Measurements from ENCODE around the gene COL11A2. TPM values are rescaled to one million over a fixed set of nuclear protein-coding genes. Genes with fewer than 3 reads are reported as not detected.
A peak's percentile ranks its signal among the peaks of the same experiment; 100 is the strongest.

The COL11A2 gene
- polyA plus RNA-seq, 1 donor from 2014 or later = 9.8 TPM

DNA sequence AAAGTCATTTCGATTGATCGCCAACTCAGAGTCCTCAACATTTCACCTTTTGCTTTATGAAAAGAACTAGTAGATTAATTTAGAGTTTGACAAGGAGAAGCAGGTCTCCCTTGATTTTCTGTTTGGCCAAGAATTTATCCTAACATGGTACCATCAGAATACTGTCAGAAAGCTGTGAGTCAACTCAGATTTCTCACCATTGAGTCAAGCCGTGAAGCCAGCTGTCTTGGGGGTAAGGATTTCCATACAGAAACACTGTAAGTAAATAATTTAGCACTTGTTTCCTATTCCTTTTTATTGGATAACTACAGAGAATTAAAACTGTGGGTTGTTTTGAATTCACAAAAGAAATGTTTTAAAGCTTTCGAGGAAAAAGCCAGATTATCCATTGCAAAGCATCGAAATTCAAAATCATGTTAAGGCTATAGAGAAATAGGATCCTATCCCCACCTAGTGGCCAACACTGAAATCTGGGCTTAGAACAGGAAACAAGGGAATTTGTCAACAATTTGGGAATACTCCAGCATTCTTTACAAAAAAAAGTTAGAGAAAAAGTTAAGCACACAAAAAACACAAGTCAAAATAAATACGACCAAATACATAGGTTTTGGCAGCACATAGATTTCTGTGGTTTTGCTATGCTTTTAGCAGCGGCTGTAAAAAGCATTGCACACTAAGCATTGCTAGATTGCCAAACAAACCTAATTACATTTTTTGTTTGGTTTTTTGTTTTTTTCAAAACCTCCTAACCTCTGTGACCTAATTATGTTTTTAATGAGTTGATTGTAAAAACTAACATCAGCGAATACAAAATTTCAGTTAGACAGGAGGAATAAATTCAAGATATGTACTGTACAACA is 44.2 kb downstream of the COL11A2 start:
- Histone ChIP-seq H3K4me3 (ENCODE audit: low read length) (no peak overlapping the region), H3K27ac (ENCODE audit: low read length) (no peak overlapping the region), H3K9ac (ENCODE audit: low read length) (no peak overlapping the region), H2AFZ (ENCODE audit: low read depth, low read length) (no peak overlapping the region), H4K20me1 (ENCODE audit: insufficient read depth) (no peaks in the 10 kb centered on the region), H3K27me3 (ENCODE audit: insufficient read depth, low read depth, low read length) (peaks cover 6% of the 10 kb centered on the region), H3F3A (ENCODE audit: insufficient read depth, low read length, poor library complexity, severe bottlenecking) (no peaks in the 10 kb centered on the region), H3K36me3 (ENCODE audit: insufficient read depth, low read length) (no peaks in the 10 kb centered on the region), H3K9me2 (ENCODE audit: insufficient read depth, low read length) (no peaks in the 10 kb centered on the region), H3K79me2 (replicated peaks; ENCODE audit: insufficient read depth, low read length) (no peaks in the 10 kb centered on the region), H3K4me2 (ENCODE audit: low read length) (no peak overlapping the region), H3K9me3 (ENCODE audit: low read length) (no peaks in the 10 kb centered on the region)
- TF ChIP-seq POLR2AphosphoS5 (IDR thresholded peaks at IDR 0.05) = no peak
- TF ChIP-seq, protein P1, sequence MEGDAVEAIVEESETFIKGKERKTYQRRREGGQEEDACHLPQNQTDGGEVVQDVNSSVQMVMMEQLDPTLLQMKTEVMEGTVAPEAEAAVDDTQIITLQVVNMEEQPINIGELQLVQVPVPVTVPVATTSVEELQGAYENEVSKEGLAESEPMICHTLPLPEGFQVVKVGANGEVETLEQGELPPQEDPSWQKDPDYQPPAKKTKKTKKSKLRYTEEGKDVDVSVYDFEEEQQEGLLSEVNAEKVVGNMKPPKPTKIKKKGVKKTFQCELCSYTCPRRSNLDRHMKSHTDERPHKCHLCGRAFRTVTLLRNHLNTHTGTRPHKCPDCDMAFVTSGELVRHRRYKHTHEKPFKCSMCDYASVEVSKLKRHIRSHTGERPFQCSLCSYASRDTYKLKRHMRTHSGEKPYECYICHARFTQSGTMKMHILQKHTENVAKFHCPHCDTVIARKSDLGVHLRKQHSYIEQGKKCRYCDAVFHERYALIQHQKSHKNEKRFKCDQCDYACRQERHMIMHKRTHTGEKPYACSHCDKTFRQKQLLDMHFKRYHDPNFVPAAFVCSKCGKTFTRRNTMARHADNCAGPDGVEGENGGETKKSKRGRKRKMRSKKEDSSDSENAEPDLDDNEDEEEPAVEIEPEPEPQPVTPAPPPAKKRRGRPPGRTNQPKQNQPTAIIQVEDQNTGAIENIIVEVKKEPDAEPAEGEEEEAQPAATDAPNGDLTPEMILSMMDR (IDR thresholded peaks at IDR 0.05; ENCODE audit: poor library complexity, severe bottlenecking) = peak; percentile 85
- peak; percentile 80 for TF ChIP-seq RAD21 (conservative IDR thresholded peaks at IDR 0.05)
- peak; percentile 82 for TF ChIP-seq SMC3 (conservative IDR thresholded peaks at IDR 0.05; ENCODE audit: poor library complexity)
- no peak for TF ChIP-seq TAF1 (IDR thresholded peaks at IDR 0.05; ENCODE audit: low read depth)

- Histone ChIP-seq H3K27me3 (ENCODE audit: insufficient read depth, low read depth, low read length) (peaks cover 4% of the 10 kb centered on the region), H3K36me3 (ENCODE audit: insufficient read depth, low read length) (no peaks in the 10 kb centered on the region), H4K20me1 (ENCODE audit: insufficient read depth) (no peaks in the 10 kb centered on the region), H3K4me3 (ENCODE audit: low read length) (no peak overlapping the region), H3F3A (ENCODE audit: insufficient read depth, low read length, poor library complexity, severe bottlenecking) (no peaks in the 10 kb centered on the region), H3K9ac (ENCODE audit: low read length) (no peak overlapping the region), H2AFZ (ENCODE audit: low read depth, low read length) (no peak overlapping the region), H3K79me2 (replicated peaks; ENCODE audit: insufficient read depth, low read length) (no peaks in the 10 kb centered on the region), H3K27ac (ENCODE audit: low read length) (no peak overlapping the region), H3K9me3 (ENCODE audit: low read length) (no peaks in the 10 kb centered on the region), H3K4me2 (ENCODE audit: low read length) (no peak overlapping the region), H3K9me2 (ENCODE audit: insufficient read depth, low read length) (no peaks in the 10 kb centered on the region)
- TF ChIP-seq MXI1 (conservative IDR thresholded peaks at IDR 0.05; ENCODE audit: poor library complexity, severe bottlenecking) (no peak), EZH2 (IDR thresholded peaks at IDR 0.05; ENCODE audit: borderline replicate concordance, insufficient read depth, low read length, poor library complexity, severe bottlenecking) (no peak), TAF1 (IDR thresholded peaks at IDR 0.05; ENCODE audit: low read depth) (no peak), SMC3 (conservative IDR thresholded peaks at IDR 0.05; ENCODE audit: poor library complexity) (no peak), RAD21 (conservative IDR thresholded peaks at IDR 0.05) (no peak), EP300 (conservative IDR thresholded peaks at IDR 0.05; ENCODE audit: poor library complexity, severe bottlenecking) (no peak), POLR2AphosphoS5 (IDR thresholded peaks at IDR 0.05) (no peak)
- TF ChIP-seq, protein P1 (IDR thresholded peaks at IDR 0.05; ENCODE audit: poor library complexity, severe bottlenecking) = no peak
- TF ChIP-seq, protein P2, sequence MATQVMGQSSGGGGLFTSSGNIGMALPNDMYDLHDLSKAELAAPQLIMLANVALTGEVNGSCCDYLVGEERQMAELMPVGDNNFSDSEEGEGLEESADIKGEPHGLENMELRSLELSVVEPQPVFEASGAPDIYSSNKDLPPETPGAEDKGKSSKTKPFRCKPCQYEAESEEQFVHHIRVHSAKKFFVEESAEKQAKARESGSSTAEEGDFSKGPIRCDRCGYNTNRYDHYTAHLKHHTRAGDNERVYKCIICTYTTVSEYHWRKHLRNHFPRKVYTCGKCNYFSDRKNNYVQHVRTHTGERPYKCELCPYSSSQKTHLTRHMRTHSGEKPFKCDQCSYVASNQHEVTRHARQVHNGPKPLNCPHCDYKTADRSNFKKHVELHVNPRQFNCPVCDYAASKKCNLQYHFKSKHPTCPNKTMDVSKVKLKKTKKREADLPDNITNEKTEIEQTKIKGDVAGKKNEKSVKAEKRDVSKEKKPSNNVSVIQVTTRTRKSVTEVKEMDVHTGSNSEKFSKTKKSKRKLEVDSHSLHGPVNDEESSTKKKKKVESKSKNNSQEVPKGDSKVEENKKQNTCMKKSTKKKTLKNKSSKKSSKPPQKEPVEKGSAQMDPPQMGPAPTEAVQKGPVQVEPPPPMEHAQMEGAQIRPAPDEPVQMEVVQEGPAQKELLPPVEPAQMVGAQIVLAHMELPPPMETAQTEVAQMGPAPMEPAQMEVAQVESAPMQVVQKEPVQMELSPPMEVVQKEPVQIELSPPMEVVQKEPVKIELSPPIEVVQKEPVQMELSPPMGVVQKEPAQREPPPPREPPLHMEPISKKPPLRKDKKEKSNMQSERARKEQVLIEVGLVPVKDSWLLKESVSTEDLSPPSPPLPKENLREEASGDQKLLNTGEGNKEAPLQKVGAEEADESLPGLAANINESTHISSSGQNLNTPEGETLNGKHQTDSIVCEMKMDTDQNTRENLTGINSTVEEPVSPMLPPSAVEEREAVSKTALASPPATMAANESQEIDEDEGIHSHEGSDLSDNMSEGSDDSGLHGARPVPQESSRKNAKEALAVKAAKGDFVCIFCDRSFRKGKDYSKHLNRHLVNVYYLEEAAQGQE (IDR thresholded peaks at IDR 0.05; ENCODE audit: borderline replicate concordance) = no peak
These were observed 47.9 kb downstream of the COL11A2 start for GRCh38 chr6:33144373-33144772.
